ENCODE measurements around the gene PRMT9.

PRMT9 gene

GRCh38 chr4:147596377-147596776 lies 87.6 kb downstream of the PRMT9 start:
- Histone ChIP-seq H3K27ac (ENCODE audit: low read depth, low read length) (no peak overlapping the region), H3K4me3 (ENCODE audit: low read depth, low read length) (no peak overlapping the region), H3K36me3 (ENCODE audit: control insufficient read depth, insufficient read depth, low read length) (no peaks in the 10 kb centered on the region), H3K4me1 (ENCODE audit: control insufficient read depth, insufficient read depth, low read length) (0 out of 2 replicates have a peak, but pooled peaks cover 8% of the 10 kb centered on the region), H3K27me3 (ENCODE audit: control insufficient read depth, insufficient read depth, low read length) (no peaks in the 10 kb centered on the region), H3K9ac (ENCODE audit: low read depth, low read length) (no peak overlapping the region), H3K9me3 (ENCODE audit: control insufficient read depth, insufficient read depth, low read length) (no peaks in the 10 kb centered on the region)

DNA sequence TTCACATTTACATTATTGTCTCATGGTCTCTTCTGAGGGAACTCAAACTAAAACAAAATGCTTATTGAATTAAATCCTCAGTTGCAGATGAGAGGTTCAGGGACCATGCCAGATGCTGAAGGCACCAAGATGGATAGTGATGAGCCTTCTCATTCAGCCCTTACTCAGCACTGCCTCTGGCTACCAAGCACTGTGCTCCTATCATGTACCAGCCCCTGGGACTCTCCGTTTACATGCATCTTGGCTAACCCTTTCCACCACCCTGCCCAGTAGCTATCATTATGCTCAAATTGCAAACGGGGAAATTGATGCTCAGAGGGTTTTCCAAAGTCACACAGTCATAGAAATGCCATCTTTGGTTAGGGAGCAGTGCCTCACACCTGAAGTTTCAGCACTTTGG lies 89.4 kb downstream of the PRMT9 start:
- H3K36me3 ChIP-seq (ENCODE audit: control insufficient read depth, insufficient read depth, low read length) = no peaks in the 10 kb centered on the region

GRCh38 chr4:147594107-147594506 lies 89.9 kb downstream of the PRMT9 start:
- Histone ChIP-seq H3K4me1 (ENCODE audit: control insufficient read depth, insufficient read depth, low read length) (peaks cover 14% of the 10 kb centered on the region), H3K9me3 (ENCODE audit: control insufficient read depth, insufficient read depth, low read length) (no peaks in the 10 kb centered on the region), H3K27ac (ENCODE audit: low read depth, low read length) (no peak overlapping the region), H3K9ac (ENCODE audit: low read depth, low read length) (no peak overlapping the region), H3K4me3 (ENCODE audit: low read depth, low read length) (no peak overlapping the region), H3K27me3 (ENCODE audit: control insufficient read depth, insufficient read depth, low read length) (no peaks in the 10 kb centered on the region), H3K36me3 (ENCODE audit: control insufficient read depth, insufficient read depth, low read length) (no peaks in the 10 kb centered on the region)

More for the DNA sequence above, 89.4 kb downstream of the PRMT9 start:
- Histone ChIP-seq H3K27me3 (ENCODE audit: control insufficient read depth, insufficient read depth, low read length) (no peaks in the 10 kb centered on the region), H3K4me3 (ENCODE audit: low read depth, low read length) (no peak overlapping the region), H3K9ac (ENCODE audit: low read depth, low read length) (no peak overlapping the region), H3K27ac (ENCODE audit: low read depth, low read length) (no peak overlapping the region), H3K9me3 (ENCODE audit: control insufficient read depth, insufficient read depth, low read length) (no peaks in the 10 kb centered on the region), H3K4me1 (ENCODE audit: control insufficient read depth, insufficient read depth, low read length) (peaks cover 11% of the 10 kb centered on the region; the same call in 1 of the 2 replicates)

GRCh38 chr4:147591106-147591505 lies 92.9 kb downstream of the PRMT9 start:
- Histone ChIP-seq H3K4me3 (ENCODE audit: low read depth, low read length) (no peak overlapping the region), H3K36me3 (ENCODE audit: control insufficient read depth, insufficient read depth, low read length) (no peaks in the 10 kb centered on the region), H3K27me3 (ENCODE audit: control insufficient read depth, insufficient read depth, low read length) (no peaks in the 10 kb centered on the region), H3K9me3 (ENCODE audit: control insufficient read depth, insufficient read depth, low read length) (no peaks in the 10 kb centered on the region), H3K9ac (ENCODE audit: low read depth, low read length) (no peak overlapping the region), H3K4me1 (ENCODE audit: control insufficient read depth, insufficient read depth, low read length) (peaks cover 12% of the 10 kb centered on the region), H3K27ac (ENCODE audit: low read depth, low read length) (no peak overlapping the region)

DNA sequence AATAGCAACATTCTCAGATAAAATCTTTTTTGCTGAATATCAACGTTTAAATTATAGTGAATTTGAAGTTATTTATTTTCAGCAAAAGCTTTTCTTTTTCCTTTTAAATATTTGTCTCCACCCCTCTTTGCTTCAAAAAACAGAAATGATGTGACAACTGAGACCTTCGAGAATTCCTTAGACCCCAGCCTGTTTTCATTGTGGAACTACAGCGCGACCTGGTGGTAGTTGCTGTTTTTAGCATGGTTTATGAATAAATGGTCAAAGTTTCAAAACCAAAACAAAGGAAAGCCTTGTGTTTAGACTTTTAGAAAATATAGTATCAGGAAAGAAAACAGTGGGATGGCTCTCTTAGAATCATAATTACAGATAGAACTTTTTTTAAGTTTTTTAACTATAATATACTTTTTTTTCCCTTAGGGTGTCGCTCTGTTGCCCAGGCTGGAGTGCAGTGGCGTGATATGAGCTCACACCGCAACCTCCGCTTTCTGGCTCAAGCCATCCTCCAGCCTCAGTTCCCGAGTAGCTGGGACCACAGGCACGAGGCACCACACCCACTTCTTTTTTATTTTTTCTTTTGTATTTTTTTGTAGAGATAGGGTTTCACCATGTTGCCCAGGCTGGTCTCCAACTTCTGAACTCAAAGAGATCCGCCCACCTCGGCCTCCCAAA lies 93.6 kb downstream of the PRMT9 start:
- Histone ChIP-seq H3K36me3 (ENCODE audit: control insufficient read depth, insufficient read depth, low read length) (no peaks in the 10 kb centered on the region), H3K9ac (ENCODE audit: low read depth, low read length) (no peak overlapping the region), H3K27me3 (ENCODE audit: control insufficient read depth, insufficient read depth, low read length) (no peaks in the 10 kb centered on the region), H3K9me3 (ENCODE audit: control insufficient read depth, insufficient read depth, low read length) (peaks cover under 1% of the 10 kb centered on the region; the same call in 1 of the 2 replicates), H3K4me3 (ENCODE audit: low read depth, low read length) (no peak overlapping the region), H3K4me1 (ENCODE audit: control insufficient read depth, insufficient read depth, low read length) (peaks cover 12% of the 10 kb centered on the region), H3K27ac (ENCODE audit: low read depth, low read length) (no peak overlapping the region)

- peaks cover 12% of the 10 kb centered on the region for H3K4me1 ChIP-seq (ENCODE audit: control insufficient read depth, insufficient read depth, low read length)
- H3K27me3 ChIP-seq (ENCODE audit: control insufficient read depth, insufficient read depth, low read length) = no peaks in the 10 kb centered on the region
- H3K4me3 ChIP-seq (ENCODE audit: low read depth, low read length) = no peak overlapping the region
- peaks cover 5% of the 10 kb centered on the region; the same call in 1 of the 2 replicates for H3K9me3 ChIP-seq (ENCODE audit: control insufficient read depth, insufficient read depth, low read length)
- no peaks in the 10 kb centered on the region for H3K36me3 ChIP-seq (ENCODE audit: control insufficient read depth, insufficient read depth, low read length)
- no peak overlapping the region for H3K9ac ChIP-seq (ENCODE audit: low read depth, low read length)
- no peak overlapping the region for H3K27ac ChIP-seq (ENCODE audit: low read depth, low read length)
Observed at GRCh38 chr4:147589586-147589985, 94.4 kb downstream of the PRMT9 start.

All from HUES48 (cell line).